NCI-H1092 (cell line): Measurements from ENCODE around the gene NEK6.

ENCODE experiments used
- DNase-seq: peaks from one replicate; lab custom pipeline; 2025; lab: John Stamatoyannopoulos, UW

Gene NEK6

DNA sequence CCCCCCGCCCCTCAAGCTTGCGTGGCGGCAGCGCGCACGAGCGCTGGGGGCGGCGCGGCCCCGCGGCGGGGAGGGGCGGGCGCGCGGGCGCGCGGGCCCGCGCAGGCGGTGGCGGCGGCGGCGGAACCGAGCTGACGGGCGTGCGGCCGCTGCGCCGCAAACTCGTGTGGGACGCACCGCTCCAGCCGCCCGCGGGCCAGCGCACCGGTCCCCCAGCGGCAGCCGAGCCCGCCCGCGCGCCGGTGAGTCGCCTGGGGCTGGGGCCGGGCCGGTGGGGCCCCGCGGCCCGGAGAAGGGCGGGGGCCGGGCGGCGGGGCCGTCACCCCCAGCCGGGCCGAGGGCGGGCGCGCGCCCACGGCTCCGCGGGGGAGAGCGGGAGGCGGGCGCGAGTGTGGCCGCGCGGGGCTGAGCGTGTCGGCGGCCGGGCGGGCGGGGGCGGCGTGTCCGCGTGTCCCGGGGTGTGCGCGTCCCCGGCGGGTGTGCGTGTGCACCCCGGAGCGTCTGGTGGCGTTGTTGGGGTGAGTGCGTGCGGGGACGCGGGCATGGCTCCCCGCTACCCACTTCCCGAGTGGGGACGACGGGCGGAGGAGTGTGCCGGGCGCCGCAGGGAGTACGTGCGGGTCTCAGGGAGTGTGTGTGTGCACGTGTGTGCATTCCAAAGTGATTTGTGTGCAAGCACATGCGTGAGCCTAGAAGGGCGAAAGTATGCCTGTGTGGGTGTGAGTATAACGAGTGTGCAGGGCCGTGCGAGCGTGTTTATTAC lies at the start of gene NEK6:
Gene NEK6, plus strand, starts transcription at position 106 of the 763 bp plus-strand sequence. CDS start 44,016 bp downstream, outside the sequence.
- no peak for DNase-seq

- DNase-seq, result no peak
Measured at GRCh38 chr9:124208571-124208970, 49.2 kb upstream of the NEK6 start.

GRCh38 chr9:124209279-124209678 lies 48.5 kb upstream of the NEK6 start:
- no peak for DNase-seq

DNA sequence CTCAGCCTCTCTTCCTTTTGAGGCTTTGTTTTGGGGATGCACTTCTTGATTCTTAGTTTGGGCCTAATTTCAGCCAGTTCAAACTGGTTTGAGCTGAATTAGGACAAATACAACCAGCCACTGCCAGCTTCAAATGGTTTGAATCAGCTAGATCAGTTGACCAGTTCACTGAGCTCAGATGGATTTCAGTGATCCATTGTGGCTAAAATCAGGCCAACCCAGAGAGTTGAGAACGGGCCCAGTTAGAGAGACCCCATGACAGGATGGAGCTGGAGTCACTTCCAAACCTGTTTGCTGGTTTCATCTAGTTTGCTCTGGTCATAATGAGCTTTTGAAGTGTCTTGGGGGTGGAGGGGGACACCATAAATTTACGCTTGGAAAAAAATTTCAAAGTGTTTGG lies 48.0 kb upstream of the NEK6 start:
- no peak for DNase-seq

GRCh38 chr9:124210697-124211096 lies 47.1 kb upstream of the NEK6 start:
- no peak for DNase-seq

DNA sequence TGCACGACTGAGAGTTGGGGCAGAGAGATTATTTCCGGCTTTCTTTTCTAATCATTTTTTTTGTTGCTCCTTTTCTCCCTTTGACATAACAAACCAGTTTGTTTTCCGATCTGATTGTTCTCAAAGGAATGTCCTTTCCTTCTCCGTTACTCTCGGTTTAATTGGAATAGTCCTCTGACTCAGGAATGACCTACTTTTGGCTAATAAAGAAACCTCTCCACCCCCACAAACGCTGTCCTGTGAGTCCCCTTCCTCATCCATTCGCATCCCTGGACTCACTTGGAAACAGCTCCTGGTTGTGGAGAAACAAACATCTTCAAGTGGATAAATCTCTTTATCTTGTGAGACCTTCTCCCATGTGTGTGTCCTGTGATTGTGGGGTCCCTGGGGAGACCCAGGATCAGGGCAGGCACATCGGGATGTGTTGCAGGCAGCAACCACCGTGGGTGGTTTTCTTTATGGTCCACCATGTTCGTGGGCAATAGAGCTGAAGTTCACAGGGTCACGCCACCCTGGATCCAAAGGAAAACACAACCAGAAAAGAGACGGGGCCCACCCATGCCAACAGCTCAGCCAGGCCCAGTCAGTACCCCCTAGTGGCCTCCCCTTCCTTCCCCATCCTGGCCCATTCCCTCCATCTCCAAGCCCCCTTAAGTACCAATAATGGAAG lies 45.2 kb upstream of the NEK6 start:
- no peak for DNase-seq

- DNase-seq, result no peak
Measured at GRCh38 chr9:124213396-124213795, 44.4 kb upstream of the NEK6 start.

DNA sequence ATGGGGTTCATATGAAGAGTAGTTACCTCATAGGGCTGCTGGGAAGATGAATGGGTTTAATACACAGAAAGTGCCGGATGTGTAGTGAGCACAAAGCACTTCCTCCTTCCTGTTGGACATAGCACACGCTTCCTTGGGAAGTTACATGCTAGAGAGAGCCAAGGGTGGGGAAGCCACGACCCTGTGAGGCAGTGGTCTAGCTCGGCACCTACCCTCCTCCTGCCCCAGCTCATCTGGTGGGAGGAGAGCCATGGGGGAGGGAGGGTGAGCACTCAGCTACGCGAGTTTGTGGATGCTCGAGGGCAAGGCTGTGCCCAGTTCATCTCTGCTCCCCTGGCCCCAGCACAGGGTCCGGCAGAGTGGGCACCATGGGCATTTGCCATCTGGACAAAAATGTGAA lies 43.6 kb upstream of the NEK6 start:
- no peak for DNase-seq

GRCh38 chr9:124214596-124215367 lies 43.0 kb upstream of the NEK6 start:
- DNase-seq, result no peak

GRCh38 chr9:124215368-124215910 lies 42.3 kb upstream of the NEK6 start:
- no peak for DNase-seq

DNA sequence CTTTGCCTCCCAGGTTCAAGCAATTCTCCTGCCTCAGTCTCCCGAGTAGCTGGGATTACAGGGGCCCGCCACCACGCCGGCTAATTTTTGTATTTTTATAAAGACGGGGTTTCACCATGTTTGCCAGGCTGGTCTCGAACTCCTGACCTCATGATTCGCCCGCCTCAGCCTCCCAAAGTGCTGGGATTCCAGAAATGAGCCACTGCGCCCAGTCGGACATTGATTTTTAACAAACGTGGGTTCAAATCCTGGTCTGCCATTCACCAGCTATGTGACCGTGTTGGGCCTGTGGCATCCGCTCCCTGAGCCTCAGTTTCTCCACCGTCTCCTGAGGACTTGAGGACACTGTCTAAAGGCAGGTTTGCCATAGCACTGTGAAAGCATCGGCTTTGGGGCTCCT lies 41.8 kb upstream of the NEK6 start:
- DNase-seq, result no peak

- DNase-seq, result no peak
Measured at GRCh38 chr9:124216474-124217176, 41.1 kb upstream of the NEK6 start.

DNA sequence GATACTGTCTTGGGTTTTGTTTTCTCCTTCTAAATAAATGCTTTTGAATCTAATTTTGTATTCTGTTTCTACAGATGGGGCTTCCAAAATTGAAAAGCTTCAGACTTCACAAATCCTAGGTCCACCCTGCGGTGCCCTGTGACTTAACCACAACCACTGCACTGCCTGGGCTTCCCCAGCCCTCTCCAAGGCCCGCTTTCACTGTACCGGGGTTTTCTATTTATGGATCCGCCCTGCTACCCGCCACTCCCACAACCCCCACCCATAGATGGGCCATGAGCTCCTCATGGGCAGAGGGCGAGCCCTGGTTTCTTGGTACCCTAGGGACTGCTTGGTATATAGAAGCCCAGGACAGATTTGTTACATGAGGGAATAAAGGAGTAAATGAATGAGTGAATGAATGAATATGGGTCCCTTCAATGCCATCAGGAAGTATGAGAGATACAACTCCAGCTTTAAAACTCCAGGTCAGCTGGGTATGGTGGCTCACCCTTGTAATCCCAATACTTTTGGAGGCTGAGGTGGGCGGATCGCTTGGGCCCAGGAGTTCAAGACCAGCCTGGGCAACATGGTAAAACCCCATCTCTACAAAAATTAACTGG lies 39.8 kb upstream of the NEK6 start:
- no peak for DNase-seq

- DNase-seq, result no peak
Measured at GRCh38 chr9:124218438-124218982, 39.2 kb upstream of the NEK6 start.

- no peak for DNase-seq
Measured at GRCh38 chr9:124218987-124219461, 38.7 kb upstream of the NEK6 start.

GRCh38 chr9:124220946-124221451 lies 36.8 kb upstream of the NEK6 start:
- DNase-seq, result peak; percentile 76

DNA sequence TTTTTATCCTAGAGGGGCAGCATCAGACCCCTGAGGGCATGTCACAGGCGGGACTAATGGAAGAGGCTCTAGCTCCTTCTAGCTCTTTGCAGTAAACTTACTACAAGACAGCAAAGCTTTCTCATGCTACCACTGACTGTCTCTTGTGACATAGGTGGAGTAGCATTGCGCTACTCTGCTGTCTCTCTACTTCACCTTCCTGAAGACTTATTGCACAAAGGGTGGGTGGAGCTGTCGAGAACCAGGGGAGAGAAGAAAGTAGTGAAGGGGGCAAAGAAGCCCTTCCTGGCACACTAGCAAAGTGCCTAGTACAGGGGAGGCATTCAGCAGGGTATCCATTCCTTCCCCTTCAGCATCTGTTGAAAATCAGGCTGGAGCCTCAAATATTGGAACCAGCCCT lies 36.1 kb upstream of the NEK6 start:
- no peak for DNase-seq

DNA sequence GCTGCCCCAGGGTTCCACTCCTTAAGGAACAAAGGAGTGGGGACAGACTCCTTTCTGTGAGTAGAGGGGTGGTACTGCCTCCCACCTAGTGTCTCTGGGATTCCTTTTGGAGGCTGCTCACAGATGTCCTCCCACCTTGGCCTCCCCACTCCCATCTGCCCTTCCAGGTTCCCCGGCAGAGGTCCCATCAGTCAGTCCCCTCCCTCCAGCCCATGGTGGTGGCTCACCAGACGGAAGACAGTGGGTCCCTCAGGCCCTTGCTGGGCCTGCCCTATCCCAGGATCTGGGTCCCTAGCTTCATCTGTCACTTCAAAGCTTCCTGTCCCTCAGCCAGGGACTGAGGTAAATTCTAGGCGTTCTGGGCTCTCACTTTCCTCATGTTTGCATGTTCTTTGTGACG lies 35.6 kb upstream of the NEK6 start:
- DNase-seq, result no peak

DNA sequence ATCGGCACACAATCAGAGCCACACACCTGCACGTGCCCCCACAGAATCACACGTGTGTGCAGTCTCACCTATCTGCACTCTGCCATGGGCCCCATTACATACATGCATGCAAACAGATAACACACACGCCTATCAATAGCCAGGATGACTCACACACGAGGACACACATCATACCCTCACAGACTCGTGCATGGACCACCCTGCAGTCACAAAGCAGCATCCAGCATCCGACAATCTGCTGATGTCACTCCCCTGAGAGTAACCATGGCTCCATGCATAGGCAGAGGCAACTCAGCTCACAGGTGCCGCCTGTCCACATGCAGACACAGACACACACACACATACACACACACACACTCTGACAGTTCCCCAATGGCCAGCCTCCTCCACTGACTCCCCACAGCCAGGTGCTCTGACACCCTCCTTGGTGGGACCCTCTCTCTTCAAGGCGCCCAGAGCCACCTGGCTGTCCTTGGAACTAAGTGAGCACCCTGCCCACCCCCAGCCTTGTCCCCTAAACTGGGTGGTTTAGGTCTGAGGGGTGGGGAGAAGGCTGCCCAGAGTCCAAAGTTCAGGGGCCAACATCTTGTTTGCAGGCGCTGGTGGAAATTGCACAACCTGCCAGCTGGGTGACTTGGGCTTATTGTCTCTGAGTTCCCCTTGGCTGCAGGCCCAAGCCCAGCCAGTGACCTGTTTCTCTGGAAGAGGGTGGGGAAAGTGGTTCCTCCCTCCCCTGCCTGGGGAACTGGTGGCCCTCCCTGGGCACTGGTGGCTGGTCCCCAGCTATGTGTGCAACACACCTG lies 34.6 kb upstream of the NEK6 start:
- peak; percentile 55 for DNase-seq

GRCh38 chr9:124225945-124226344 lies 31.8 kb upstream of the NEK6 start:
- DNase-seq, result no peak
